ENCODE results near the gene CD7.

- TF ChIP-seq POLR2A (IDR thresholded peaks at IDR 0.05; ENCODE audit: low read depth, low read length) (no peak), TAF1 (IDR thresholded peaks at IDR 0.05; ENCODE audit: borderline replicate concordance, low read depth, low read length) (no peak)
Observed at GRCh38 chr17:82357394-82357793, 40.0 kb upstream of the CD7 start.

Measured in GM12892 (cell line).